ENCODE results near the gene USP19.

USP19 gene

GRCh38 chr3:49111347-49111746, 9.3 kb downstream of the USP19 start:
- peaks cover 70 to 87% of the 10 kb centered on the region in 2 donors for H3K36me3 ChIP-seq (replicated peaks in 1 of 2; ENCODE audit: control insufficient read depth in 2 of 2, insufficient read depth in 2 of 2, low read length in 2 of 2)
- H3K18ac ChIP-seq (ENCODE audit: low read length): no peak overlapping the region
- peak overlapping the region; percentile 21 for H3K9ac ChIP-seq (ENCODE audit: low read depth, low read length, poor library complexity)
- H2BK5ac ChIP-seq (ENCODE audit: low read length): no peak overlapping the region
- H3K27me3 ChIP-seq (ENCODE audit: control insufficient read depth in 3 of 3, insufficient read depth in 3 of 3, low read depth in 1 of 3, low read length in 3 of 3): no peaks in the 10 kb centered on the region
- no peak overlapping the region for H2AFZ ChIP-seq (ENCODE audit: low read length)
- no peak overlapping the region for H3K4me3 ChIP-seq (ENCODE audit: low read length in 2 of 2)
- no peaks in the 10 kb centered on the region for H3K4me1 ChIP-seq (ENCODE audit: control insufficient read depth in 2 of 2, insufficient read depth in 1 of 2, low read depth in 1 of 2, low read length in 2 of 2)
- no peak overlapping the region for H3K4ac ChIP-seq (ENCODE audit: low read length)
- H2BK15ac ChIP-seq (ENCODE audit: low read length): no peak overlapping the region
- H4K8ac ChIP-seq (ENCODE audit: low read depth, low read length): no peak overlapping the region
- H3K27ac ChIP-seq (replicated peaks; ENCODE audit: low read length): no peak overlapping the region
- no peak overlapping the region for H3K23ac ChIP-seq (ENCODE audit: low read depth, low read length, poor library complexity)
- H2BK120ac ChIP-seq (ENCODE audit: low read depth, low read length): no peak overlapping the region
- no peaks in the 10 kb centered on the region for H3K79me1 ChIP-seq (ENCODE audit: low read depth, low read length)
- no peaks in the 10 kb centered on the region for H3K9me3 ChIP-seq (replicated peaks in 1 of 2; ENCODE audit: control insufficient read depth in 2 of 2, insufficient read depth in 1 of 2, low read depth in 1 of 2, low read length in 2 of 2)
- no peak overlapping the region for H3K4me2 ChIP-seq (ENCODE audit: insufficient read depth, low read length, poor library complexity, severe bottlenecking)
- H4K91ac ChIP-seq (ENCODE audit: low read depth, low read length, poor library complexity): no peak overlapping the region
- DNase-seq (ENCODE audit: low spot score): no peak
- H2BK12ac ChIP-seq (ENCODE audit: low read length): no peak overlapping the region
- WGBS, 2 donors (ENCODE audit: extremely low coverage in 2 of 2, insufficient read length in 2 of 2, insufficient replicate concordance in 1 of 2): no CpG with 5 or more reads among the region's 6 CpGs
- no peak overlapping the region for H3K14ac ChIP-seq (ENCODE audit: low read length)
- no peak overlapping the region for H2AK5ac ChIP-seq (ENCODE audit: low read depth, low read length)

- Histone ChIP-seq H3K36me3 (replicated peaks in 1 of 2; ENCODE audit: control insufficient read depth in 2 of 2, insufficient read depth in 2 of 2, low read length in 2 of 2) (peaks cover 64 to 84% of the 10 kb centered on the region in 2 donors), H3K4ac (ENCODE audit: low read length) (no peak overlapping the region)
These were observed 9.8 kb downstream of the USP19 start for GRCh38 chr3:49110780-49111179.

GRCh38 chr3:49108346-49108745, 12.3 kb downstream of the USP19 start:
- H3K27ac ChIP-seq (replicated peaks; ENCODE audit: low read length): no peak overlapping the region
- H3K79me1 ChIP-seq (ENCODE audit: low read depth, low read length): peaks cover 5% of the 10 kb centered on the region
- peaks cover 45 to 65% of the 10 kb centered on the region in 2 donors for H3K36me3 ChIP-seq (replicated peaks in 1 of 2; ENCODE audit: control insufficient read depth in 2 of 2, insufficient read depth in 2 of 2, low read length in 2 of 2)
- H3K4me2 ChIP-seq (ENCODE audit: insufficient read depth, low read length, poor library complexity, severe bottlenecking): no peak overlapping the region
- no peak overlapping the region for H4K8ac ChIP-seq (ENCODE audit: low read depth, low read length)
- no peak overlapping the region for H3K9ac ChIP-seq (ENCODE audit: low read depth, low read length, poor library complexity)
- H3K14ac ChIP-seq (ENCODE audit: low read length): no peak overlapping the region
- H3K23ac ChIP-seq (ENCODE audit: low read depth, low read length, poor library complexity): no peak overlapping the region
- WGBS, 2 donors (ENCODE audit: extremely low coverage in 2 of 2, insufficient read length in 2 of 2, insufficient replicate concordance in 1 of 2): no CpG with 5 or more reads among the region's 14 CpGs
- no peak for DNase-seq (ENCODE audit: low spot score)
- H2AFZ ChIP-seq (ENCODE audit: low read length): no peak overlapping the region
- no peak overlapping the region for H2BK5ac ChIP-seq (ENCODE audit: low read length)
- no peak overlapping the region for H3K4ac ChIP-seq (ENCODE audit: low read length)
- no peak overlapping the region for H3K18ac ChIP-seq (ENCODE audit: low read length)
- H2BK12ac ChIP-seq (ENCODE audit: low read length): no peak overlapping the region
- no peak overlapping the region for H3K4me3 ChIP-seq (ENCODE audit: low read length in 2 of 2)
- H4K91ac ChIP-seq (ENCODE audit: low read depth, low read length, poor library complexity): no peak overlapping the region
- H3K27me3 ChIP-seq (ENCODE audit: control insufficient read depth in 3 of 3, insufficient read depth in 3 of 3, low read depth in 1 of 3, low read length in 3 of 3): no peaks in the 10 kb centered on the region
- H2BK120ac ChIP-seq (ENCODE audit: low read depth, low read length): no peak overlapping the region
- no peak overlapping the region for H2AK5ac ChIP-seq (ENCODE audit: low read depth, low read length)
- H2BK15ac ChIP-seq (ENCODE audit: low read length): no peak overlapping the region
- no peaks in the 10 kb centered on the region for H3K9me3 ChIP-seq (replicated peaks in 1 of 2; ENCODE audit: control insufficient read depth in 2 of 2, insufficient read depth in 1 of 2, low read depth in 1 of 2, low read length in 2 of 2)
- H3K4me1 ChIP-seq (ENCODE audit: control insufficient read depth in 2 of 2, insufficient read depth in 1 of 2, low read depth in 1 of 2, low read length in 2 of 2): peaks cover 6 to 11% of the 10 kb centered on the region in 2 donors

More at GRCh38 chr3:49110780-49111179, 9.8 kb downstream of the USP19 start:
- no peaks in the 10 kb centered on the region for H3K27me3 ChIP-seq (ENCODE audit: control insufficient read depth in 3 of 3, insufficient read depth in 3 of 3, low read depth in 1 of 3, low read length in 3 of 3)
- H2AK5ac ChIP-seq (ENCODE audit: low read depth, low read length): no peak overlapping the region
- WGBS, 2 donors (ENCODE audit: extremely low coverage in 2 of 2, insufficient read length in 2 of 2, insufficient replicate concordance in 1 of 2): no CpG with 5 or more reads among the region's 13 CpGs
- DNase-seq (ENCODE audit: low spot score): no peak
- no peak overlapping the region for H2BK120ac ChIP-seq (ENCODE audit: low read depth, low read length)
- peaks cover 0 to under 1% of the 10 kb centered on the region in 2 donors for H3K4me1 ChIP-seq (ENCODE audit: control insufficient read depth in 2 of 2, insufficient read depth in 1 of 2, low read depth in 1 of 2, low read length in 2 of 2)
- no peak overlapping the region for H2BK12ac ChIP-seq (ENCODE audit: low read length)
- H3K4me3 ChIP-seq (ENCODE audit: low read length in 2 of 2): no peak overlapping the region
- H4K8ac ChIP-seq (ENCODE audit: low read depth, low read length): no peak overlapping the region
- no peak overlapping the region for H3K14ac ChIP-seq (ENCODE audit: low read length)
- no peak overlapping the region for H4K91ac ChIP-seq (ENCODE audit: low read depth, low read length, poor library complexity)
- no peaks in the 10 kb centered on the region for H3K79me1 ChIP-seq (ENCODE audit: low read depth, low read length)
- no peak overlapping the region for H3K27ac ChIP-seq (replicated peaks; ENCODE audit: low read length)
- H2BK5ac ChIP-seq (ENCODE audit: low read length): no peak overlapping the region
- H2AFZ ChIP-seq (ENCODE audit: low read length): no peak overlapping the region
- no peak overlapping the region for H3K9ac ChIP-seq (ENCODE audit: low read depth, low read length, poor library complexity)
- H3K23ac ChIP-seq (ENCODE audit: low read depth, low read length, poor library complexity): no peak overlapping the region
- no peak overlapping the region for H2BK15ac ChIP-seq (ENCODE audit: low read length)
- H3K18ac ChIP-seq (ENCODE audit: low read length): no peak overlapping the region
- no peak overlapping the region for H3K4me2 ChIP-seq (ENCODE audit: insufficient read depth, low read length, poor library complexity, severe bottlenecking)
- no peaks in the 10 kb centered on the region for H3K9me3 ChIP-seq (replicated peaks in 1 of 2; ENCODE audit: control insufficient read depth in 2 of 2, insufficient read depth in 1 of 2, low read depth in 1 of 2, low read length in 2 of 2)

- H2BK120ac ChIP-seq (ENCODE audit: low read depth, low read length): no peak within 1 kb of the TSS
- no peaks in the 10 kb centered on the region for H3K27me3 ChIP-seq (ENCODE audit: control insufficient read depth in 3 of 3, insufficient read depth in 3 of 3, low read depth in 1 of 3, low read length in 3 of 3)
- peaks cover 8% of the 10 kb centered on the region for H3K79me1 ChIP-seq (ENCODE audit: low read depth, low read length)
- peak within 1 kb of the TSS; percentile 76 to 95 for H3K4me3 ChIP-seq (ENCODE audit: low read length in 2 of 2)
- no peak within 1 kb of the TSS for H2BK15ac ChIP-seq (ENCODE audit: low read length)
- peak; percentile 94 for DNase-seq (ENCODE audit: low spot score)
- peaks cover 6 to 11% of the 10 kb centered on the region in 2 donors for H3K4me1 ChIP-seq (ENCODE audit: control insufficient read depth in 2 of 2, insufficient read depth in 1 of 2, low read depth in 1 of 2, low read length in 2 of 2)
- H2BK5ac ChIP-seq (ENCODE audit: low read length): peak within 1 kb of the TSS; percentile 62
- H4K8ac ChIP-seq (ENCODE audit: low read depth, low read length): no peak within 1 kb of the TSS
- peaks cover 48 to 67% of the 10 kb centered on the region in 2 donors for H3K36me3 ChIP-seq (replicated peaks in 1 of 2; ENCODE audit: control insufficient read depth in 2 of 2, insufficient read depth in 2 of 2, low read length in 2 of 2)
- H3K4me2 ChIP-seq (ENCODE audit: insufficient read depth, low read length, poor library complexity, severe bottlenecking): peak within 1 kb of the TSS; percentile 90
- peak within 1 kb of the TSS; percentile 93 for H3K27ac ChIP-seq (replicated peaks; ENCODE audit: low read length)
- H4K91ac ChIP-seq (ENCODE audit: low read depth, low read length, poor library complexity): no peak within 1 kb of the TSS
- no peak within 1 kb of the TSS for H3K4ac ChIP-seq (ENCODE audit: low read length)
- H2AK5ac ChIP-seq (ENCODE audit: low read depth, low read length): no peak within 1 kb of the TSS
- no peaks in the 10 kb centered on the region for H3K9me3 ChIP-seq (replicated peaks in 1 of 2; ENCODE audit: control insufficient read depth in 2 of 2, insufficient read depth in 1 of 2, low read depth in 1 of 2, low read length in 2 of 2)
- H2AFZ ChIP-seq (ENCODE audit: low read length): peak within 1 kb of the TSS; percentile 95
- H3K14ac ChIP-seq (ENCODE audit: low read length): no peak within 1 kb of the TSS
- H3K23ac ChIP-seq (ENCODE audit: low read depth, low read length, poor library complexity): no peak within 1 kb of the TSS
- H3K18ac ChIP-seq (ENCODE audit: low read length): peak within 1 kb of the TSS; percentile 98
- H2BK12ac ChIP-seq (ENCODE audit: low read length): no peak within 1 kb of the TSS
- WGBS, 2 donors (ENCODE audit: extremely low coverage in 2 of 2, insufficient read length in 2 of 2, insufficient replicate concordance in 1 of 2): no CpG with 5 or more reads among the region's 50 CpGs
- peak within 1 kb of the TSS; percentile 92 for H3K9ac ChIP-seq (ENCODE audit: low read depth, low read length, poor library complexity)
These were observed 16.0 kb downstream of the USP19 start, which contains the start of gene QARS1 for GRCh38 chr3:49104427-49105291. QARS1 (minus strand) TSS chr3:49104757; CDS start chr3:49104733, 24 bp downstream.
